Anterior cingulate cortex (tissue), 58 donors: ENCODE data around the gene DLG2.

Experiments
- DNase-seq, 58 donors: peaks; one replicate each; lab custom pipeline; 2025; lab: John Stamatoyannopoulos, UW

The DLG2 gene

DNA sequence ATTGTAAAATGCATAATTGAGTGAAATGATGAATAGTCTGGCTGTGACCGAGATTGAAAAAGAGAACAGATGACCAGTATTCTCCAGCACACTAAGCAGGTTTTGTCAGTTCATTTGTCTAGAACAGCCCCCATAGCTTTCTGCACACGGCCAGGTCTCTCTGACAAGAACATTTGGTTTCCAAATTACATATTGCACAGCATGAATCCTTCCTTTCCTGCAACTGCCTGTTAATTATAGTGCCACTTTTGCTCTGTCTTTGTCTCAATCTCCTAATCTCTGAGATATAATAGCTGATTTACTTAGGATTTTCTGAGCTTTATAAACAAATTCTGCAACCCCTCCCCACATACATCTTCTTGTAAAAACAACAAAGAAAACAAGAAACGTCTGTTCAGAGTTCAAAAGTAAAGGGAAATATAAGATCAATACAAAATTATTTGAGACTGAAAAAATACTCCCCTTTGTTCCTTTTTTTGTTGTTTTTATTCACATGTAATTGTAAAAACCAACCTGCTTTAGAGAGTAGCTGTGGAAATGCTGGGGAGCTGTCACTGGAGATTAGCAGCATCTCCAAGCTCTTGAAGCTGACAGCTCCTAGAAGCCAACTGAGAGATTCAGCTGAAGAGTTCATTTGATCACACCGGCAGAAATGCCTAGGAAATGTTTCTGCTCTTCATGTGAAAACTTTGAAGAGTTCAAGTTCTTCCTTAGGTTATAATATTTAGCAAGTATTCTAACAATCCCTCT, 998.1 kb downstream of the DLG2 start:
- DNase-seq = no peak

DNA sequence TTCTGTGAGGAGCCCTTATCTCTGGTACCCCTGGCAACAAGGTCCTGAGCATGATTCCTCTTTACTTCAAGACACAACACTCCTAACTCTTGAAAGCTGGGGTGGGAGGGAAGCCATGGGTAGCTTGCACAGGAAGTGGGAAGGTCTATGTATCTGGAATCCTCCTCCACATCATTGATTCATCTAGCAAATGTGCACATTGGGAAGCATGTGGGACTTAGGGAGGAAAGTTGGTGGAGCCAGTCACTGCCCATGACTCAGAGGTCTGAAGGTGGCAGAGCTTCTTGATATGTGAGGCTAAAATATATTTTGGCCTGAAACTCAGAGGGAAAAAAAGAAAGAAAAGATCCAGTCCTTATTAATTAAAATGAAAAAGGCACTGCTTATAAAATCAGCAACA, 1000.9 kb downstream of the DLG2 start:
- DNase-seq = peak in 1 of 58 donors; percentile 7

DNA sequence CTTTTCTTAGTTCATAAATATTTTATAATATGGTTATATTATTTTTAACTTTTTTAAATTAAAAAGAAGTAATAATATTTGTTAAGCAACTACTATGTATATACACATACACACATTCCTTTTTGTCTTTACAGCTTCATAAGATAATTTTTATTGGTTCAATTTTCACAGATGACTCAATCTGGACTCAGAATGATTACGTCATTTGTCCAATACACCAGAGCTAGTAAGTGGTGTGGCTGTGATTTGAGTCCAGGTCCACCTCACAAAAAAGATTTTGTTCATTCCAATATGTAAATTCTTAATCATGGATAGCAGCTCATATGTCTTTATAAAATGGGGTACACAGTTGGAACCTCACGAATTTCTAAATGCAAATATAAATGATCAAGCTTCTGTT, 1014.5 kb downstream of the DLG2 start:
- DNase-seq = no peak

DNA sequence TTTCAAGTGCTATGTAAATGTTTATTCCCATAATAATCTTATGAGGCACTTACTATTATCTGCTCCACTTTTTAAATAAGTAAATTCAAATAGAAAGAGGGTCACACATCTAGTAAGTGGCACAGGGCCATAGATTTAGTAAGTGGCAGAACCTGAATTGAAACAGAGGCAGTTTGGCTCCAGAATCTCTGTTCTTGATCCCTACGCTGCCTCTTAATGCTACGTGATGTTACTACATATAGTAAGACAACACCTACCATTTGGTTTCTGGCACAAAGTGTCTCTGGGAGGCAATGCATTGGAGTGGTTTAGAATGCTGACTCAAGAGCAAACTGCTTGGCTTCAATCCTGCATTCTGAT, 1018.3 kb downstream of the DLG2 start:
- no peak for DNase-seq

DNA sequence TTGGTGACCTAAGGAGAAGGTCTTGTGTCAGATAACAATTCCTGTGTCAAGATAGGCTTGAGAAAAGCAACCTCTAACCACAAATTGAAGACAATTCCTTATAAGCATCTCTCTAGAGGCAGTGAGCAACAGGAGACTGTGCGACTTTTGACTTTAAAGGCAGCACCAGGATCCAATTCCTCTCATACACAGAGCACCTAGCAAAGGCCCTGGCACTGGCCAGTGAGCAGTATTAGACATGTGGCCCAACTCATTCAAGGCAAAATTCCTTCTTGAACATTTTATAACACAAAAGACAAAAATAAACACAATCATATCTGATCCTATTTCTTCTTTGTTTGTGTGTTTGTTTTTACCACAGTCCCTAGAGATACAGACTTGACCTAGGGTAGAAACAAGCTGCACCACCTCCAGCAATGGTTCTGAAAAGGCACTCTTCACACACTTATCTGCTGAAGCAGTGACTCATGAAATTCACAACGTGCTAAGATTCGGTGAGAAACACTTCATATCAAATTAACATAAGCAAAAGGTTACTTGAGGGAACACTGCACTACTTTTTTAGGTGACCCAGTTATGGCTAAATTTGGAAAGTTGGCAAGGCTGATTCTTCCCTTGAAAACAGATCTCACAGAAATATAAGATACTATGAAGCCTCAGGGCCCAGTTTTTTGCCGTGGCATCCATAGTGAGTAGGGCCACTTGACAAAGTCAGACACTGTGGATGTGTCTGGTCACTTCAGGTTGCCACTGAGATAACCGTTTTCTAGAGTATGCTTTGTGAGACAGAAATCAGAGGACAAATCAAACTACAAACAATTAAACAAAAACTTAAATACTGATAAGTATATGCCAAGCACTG, 1018.9 kb downstream of the DLG2 start:
- no peak for DNase-seq

DNA sequence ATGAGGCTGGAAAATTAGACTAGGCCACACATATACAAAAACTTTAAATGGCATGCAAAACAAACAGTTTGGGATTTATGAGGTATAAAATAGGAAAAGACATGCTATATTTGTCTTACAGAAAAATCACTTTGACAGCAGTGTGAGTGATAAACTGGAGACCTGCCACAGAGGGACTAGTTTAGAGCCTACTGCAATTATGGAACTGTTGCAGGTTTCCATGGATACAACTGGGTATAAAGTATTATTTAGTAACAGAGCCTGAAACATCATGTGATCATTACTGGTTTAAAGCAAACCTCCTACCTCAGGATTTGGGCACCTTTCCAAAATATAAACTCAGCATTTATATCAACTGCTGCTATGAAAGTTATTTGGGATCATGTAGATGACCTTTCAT, 1032.5 kb downstream of the DLG2 start:
- no peak for DNase-seq

DNA sequence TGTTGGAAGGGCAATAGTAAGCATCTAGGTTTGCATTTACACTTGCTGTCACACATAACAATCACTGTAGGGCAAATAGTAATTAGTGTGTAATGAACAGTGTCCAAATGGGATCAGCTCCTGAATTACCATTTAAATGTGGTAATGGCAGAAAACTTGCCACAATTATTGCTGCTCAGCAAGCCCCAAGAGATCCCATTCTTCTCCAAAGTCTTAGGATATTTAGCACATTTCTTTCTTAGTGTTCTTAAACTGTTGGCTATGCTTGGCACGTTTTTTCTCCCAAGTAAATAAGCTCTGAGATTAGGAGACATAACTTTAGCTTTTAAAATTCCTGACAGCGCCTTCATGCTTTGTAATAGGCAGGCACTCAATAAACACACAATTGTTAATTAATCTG, 1037.0 kb downstream of the DLG2 start:
- DNase-seq = no peak

DNA sequence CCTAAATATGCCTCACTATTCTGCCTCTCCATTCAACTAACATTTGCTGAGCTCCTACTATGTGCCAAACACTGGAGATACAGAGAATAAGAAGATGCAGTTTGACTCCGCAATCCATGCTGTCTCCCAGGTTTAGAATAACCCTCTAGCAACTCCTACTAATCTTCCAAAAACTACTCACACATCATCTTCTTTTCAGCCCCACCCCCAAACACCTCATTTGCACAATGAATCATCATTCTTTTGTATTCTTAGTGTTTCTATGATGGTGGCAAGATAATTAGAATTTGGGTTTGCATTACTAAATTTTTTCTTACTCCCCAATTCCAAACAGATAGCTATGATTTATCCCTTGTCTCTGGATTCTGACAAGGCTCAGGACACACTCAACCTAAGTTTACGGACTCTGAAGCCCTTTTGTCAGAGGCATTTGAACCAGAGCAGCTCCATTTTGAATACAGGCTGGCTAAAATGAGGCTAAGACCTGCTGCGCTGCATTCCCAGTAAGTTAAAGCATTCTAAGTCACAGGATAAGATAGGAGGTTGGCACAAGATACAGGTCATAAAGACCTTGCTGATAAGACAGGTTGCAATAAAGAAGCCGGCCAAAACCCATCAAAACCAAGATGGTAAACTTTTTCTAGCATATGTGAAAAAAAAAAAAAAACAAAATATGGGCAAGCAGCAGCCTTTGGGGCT, 1038.9 kb downstream of the DLG2 start:
- DNase-seq = no peak

DNA sequence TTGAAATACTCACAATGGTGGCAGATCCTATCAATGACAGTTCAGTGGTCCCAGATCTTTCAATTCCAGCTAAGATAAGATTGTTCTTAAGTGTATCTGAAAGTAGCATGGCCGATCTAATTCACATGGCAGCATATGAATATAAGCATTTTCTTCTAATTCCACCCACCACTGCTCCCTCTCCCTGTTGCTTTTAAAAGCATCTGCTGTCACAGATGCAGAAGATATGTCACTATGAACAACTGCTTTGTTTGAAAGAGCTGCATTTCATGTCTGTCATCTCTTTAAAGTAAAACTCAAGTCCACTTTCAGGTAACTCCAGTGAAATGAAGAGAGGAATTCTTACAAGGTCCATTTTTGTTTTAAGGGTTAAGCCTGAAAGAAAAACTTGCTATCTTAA, 1044.0 kb downstream of the DLG2 start:
- no peak for DNase-seq

DNA sequence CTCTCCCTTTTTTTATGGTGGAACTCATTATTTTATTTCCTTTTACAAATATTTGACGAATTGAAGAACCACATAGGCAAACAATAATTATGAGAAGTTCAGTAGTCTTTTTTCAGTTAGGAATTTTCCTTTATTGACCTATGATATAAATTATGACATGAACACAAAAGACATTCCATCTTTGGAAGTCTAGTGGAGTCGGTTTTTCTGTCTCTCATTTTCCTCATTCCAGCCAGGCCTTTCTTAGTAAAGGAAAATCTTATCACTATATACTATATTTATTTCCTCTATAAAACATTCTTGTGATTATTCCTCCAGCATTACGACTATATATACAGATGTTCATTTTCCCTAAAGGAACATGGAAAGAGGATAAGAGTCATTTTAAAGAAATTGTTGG, 1046.1 kb downstream of the DLG2 start:
- DNase-seq = no peak

DNA sequence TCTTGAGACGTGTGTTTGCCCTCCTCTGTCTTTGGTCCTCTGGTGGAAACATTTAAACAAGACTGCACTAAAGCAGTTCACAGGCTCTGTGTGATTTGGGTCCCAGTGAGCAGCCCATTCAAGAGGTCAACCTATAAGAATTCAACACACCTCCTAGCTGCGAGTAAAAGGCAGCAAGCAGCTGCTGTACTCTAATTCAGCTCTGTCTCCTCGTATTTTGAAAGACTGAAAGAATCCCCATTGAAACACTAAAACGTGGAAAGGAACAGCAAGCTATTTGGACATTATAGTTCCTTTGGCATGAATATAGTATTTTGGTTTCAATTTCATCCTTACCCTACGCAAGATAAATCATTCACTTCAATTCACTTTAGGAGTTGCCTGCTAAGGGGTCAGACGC, 1046.7 kb downstream of the DLG2 start:
- DNase-seq = no peak

DNA sequence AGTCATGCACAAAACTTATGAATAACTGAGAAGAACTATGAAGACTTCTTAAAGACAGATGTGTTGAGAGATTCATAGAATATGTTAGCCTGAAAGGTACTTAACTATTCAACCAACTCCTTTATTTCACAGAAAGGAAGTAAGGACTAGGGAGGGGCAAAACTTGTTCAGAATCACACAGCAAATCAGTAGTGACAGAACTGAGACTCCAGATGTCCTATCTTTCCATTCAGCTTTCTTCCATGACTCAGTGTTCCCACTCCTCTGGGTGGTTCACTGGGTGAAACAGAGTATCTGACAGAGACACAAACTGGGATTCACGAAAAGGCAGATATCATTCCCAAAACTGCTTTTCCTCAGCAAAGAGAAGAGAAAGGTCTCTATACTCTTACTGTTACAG, 1053.3 kb downstream of the DLG2 start:
- no peak for DNase-seq

DNA sequence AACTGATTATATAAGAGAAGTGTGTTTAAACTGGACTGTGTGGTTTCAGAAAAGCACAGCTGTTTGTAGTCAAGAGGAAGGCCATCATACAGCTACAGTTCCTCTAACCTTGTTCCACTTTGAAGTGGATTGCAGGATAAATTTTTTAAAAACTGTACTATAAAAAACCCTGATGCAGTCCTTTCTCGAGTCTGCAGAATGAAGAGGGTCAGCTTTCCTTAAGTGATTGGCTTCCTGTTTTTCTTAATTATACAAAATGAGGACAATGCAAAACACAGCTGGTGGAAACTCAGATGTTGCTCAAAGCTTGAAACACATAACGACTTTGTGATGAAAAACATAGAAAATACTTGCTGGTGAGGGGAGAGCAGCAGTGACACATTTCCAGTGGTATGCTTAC, 1060.5 kb downstream of the DLG2 start:
- no peak for DNase-seq

DNA sequence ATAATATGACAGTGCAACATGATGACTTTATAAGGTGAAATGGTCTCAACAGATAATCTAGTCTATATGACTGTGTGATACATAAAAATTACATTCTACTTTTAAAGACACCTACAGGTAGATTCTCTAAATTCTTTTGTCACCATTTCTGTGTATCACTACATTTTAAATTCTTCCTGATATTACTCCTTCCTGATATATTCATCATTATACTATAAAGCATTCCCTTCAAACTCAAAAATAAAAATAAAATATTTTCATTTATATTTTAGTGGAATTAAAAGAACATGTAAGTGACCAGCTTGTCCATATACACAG, 1062.3 kb downstream of the DLG2 start:
- DNase-seq = no peak

DNA sequence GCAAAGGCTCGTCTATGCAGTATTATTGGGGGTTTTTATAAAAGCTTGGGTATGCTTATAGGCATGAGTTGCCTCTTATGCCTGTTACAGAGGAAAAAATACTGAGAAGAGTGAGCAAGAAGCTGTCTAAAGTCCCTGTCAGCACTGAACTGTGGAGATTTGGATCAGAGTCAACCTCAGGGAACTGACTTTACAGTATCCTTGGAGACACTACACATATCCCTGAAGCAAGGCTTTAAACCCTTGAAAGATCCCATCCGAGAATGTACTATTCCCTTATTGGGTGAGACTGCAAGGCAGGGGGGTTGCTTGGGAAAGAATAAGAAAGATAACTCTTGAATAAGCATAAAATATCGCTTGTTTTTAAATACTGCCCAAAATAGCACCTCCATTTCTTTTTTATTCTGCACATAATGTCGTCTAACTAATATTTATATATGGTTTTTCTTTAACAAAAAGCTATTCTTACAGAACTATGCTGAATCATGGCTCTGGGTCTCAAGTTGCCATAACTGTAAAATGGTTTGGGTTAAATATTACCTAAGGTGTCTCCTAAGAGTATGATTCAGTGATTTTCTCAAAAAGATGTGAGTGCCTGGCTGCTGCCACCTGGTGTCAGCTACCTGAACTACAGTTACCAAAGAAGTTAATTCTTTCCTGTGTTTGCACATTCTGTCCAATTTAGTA, 1062.8 kb downstream of the DLG2 start:
- DNase-seq = peak in 5 of 58 donors; percentile 5 to 15 (median 10)

DNA sequence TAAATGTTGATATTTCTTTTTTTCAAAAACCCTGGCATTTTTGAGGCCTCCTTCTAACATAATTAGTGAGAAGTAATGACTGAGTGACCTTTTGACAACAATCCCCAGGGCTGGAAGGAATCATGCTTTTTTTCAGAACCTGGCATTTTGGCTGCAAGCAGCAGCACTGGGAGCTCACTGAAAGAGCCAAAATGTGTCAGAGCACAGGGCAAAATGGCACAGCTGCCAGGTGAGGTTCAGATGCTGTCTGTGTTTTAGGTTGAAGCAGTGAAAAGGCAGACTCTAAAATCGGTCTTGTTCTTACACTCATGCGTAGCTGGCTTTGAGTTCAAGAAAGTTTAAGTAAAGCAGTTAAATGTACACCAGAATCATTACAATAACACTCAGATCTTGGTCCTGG, 1063.8 kb downstream of the DLG2 start:
- no peak for DNase-seq

DNA sequence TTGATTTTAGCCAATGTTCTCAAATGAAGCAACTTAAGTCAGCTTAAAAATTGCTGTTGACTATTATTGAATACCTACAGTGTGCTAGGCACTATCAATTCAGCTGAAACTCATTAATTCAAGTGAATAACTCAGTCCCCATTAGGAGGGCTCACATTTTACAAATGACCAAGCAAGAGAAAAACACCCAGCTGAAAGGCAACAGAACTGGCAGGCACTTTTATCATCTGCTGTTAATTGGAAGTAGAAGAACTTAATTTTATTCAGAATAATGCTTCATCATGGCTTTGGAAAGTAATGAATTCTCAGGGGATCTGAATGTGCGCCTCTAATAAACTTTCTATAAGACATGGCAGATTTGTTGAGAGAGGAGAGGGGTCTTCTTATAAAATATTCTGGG, 1066.9 kb downstream of the DLG2 start:
- peak in 2 of 58 donors; percentile 35 to 41 for DNase-seq

DNA sequence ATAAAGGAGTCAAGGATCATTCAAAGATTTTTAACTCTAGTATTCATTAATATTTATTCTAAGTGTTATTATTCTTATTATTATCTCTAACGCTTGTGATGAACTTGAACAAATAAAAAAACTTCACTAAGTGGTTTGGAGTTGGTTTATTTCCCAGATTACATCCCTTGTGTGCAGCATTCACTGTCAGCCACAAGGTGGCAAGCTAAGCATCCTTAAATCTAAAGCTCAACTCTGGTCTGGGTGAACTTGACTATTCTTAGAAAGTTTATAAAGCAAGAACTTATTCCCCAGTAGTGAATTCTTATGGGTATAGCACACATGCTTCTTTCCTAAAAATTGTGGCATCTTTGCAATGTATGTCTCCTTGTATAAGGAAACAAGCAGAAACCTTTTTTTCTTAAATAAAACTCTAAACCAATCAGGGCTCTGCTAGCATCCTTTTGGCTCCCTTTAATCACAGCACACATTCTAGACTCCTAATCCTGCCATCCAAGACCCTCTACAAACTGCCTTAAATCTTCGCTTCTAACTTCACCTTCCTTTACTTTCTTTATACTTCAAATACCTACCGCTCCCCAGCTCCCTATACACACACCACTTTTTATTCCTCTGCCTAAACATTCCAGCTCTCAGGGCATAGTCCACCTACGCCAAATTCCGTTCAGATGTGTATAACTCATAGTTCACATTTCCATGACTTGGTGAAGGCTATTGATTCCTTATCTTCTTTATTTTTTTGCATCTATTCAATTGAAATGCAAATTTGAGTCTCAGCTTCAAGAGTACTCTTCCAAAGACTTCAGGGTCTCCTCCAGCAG, 1068.8 kb downstream of the DLG2 start:
- peak in 16 of 58 donors; percentile 4 to 48 (median 24) for DNase-seq

DNA sequence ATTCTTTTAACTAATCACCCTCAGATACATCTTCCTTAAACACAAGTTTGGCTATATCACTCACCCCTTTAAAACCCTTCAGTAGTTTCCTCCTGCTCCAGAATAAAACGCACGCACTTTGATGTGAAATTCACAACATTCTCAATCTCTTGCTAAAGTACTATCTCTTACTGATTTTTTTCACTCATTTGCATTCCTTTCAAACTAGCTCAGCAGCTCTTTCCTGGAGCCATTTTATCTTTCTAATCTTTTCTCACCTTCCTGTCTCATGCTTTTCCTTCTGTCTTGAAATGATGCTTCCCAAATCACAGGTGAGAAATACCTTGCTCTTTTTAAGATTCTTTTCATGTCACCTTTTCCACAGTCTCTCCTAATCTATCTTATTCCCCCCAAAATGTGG, 1074.4 kb downstream of the DLG2 start:
- DNase-seq = no peak

DNA sequence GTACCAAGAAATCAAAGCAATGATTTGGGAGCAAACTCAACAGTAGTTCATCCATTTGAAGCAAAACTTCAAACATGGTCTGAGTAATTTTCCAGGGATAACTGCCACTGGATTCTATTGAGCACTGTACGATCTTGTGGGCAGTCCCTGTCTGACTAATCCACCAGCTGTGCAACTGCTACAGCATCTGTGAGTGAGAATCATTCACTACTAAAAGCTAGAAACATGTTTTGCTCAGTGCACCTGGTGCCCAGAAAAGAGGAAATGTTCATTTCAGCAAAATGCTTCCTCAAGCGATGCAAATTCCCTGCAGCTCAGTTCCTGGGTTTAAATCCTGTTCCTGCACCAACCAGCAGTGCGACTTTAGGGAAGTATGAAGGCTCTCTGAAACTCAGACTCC, 1077.9 kb downstream of the DLG2 start:
- DNase-seq = peak in 4 of 58 donors; percentile 18 to 36 (median 24)
